ENCODE measurements around the gene PSG7. TPM values are rescaled to one million over a fixed set of nuclear protein-coding genes. Genes with fewer than 3 reads are reported as not detected.

PSG7 gene
- total RNA-seq = not detected in 2 replicates

GRCh38 chr19:42937107-42937506 is at the start of gene PSG7:
Gene PSG7 (minus strand): TSS chr19:42937207. CDS start chr19:42937076, 131 bp downstream.

GRCh38 chr19:42917634-42918033 is 19.4 kb downstream of the PSG7 start, which contains the start of gene PSG6:
Gene PSG6 (minus strand): TSS chr19:42917894. CDS start chr19:42917792, 102 bp downstream.

GRCh38 chr19:42879613-42880012 is 57.4 kb downstream of the PSG7 start, which contains the start of gene PSG1:
Gene PSG1 (minus strand): TSS chr19:42879713. CDS start chr19:42879581, 132 bp downstream.

Other genes starting within 250 kb of the PSG7 start
- not detected in 2 replicates for gene PSG3, start 196.7 kb downstream of the PSG7 start, total RNA-seq
- 0.11 TPM in 1 of 2 replicates, not detected in the other for gene PSG8, start 171.5 kb downstream of the PSG7 start, total RNA-seq
- gene PSG1, start 57.5 kb downstream of the PSG7 start, total RNA-seq = not detected in 2 replicates
- not detected in 2 replicates for gene PSG6, start 19.3 kb downstream of the PSG7 start, total RNA-seq
- gene PSG11, start 89.3 kb upstream of the PSG7 start, total RNA-seq = not detected in 2 replicates
- gene PSG2, start 145.5 kb upstream of the PSG7 start, total RNA-seq = not detected in 2 replicates
- not detected in 2 replicates for gene PSG5, start 249.3 kb upstream of the PSG7 start, total RNA-seq